ENCODE results near the gene ZDBF2. TPM values are rescaled to one million over a fixed set of nuclear protein-coding genes. Genes with fewer than 3 reads are reported as not detected.
"Not testable (repeated sequence)": the region's sequence is repeated elsewhere in the genome, so short reads cannot be mapped to it uniquely, and the experiment has no call there.

Gene ZDBF2
- total RNA-seq, 2 experiments from 2014 or later = 10.5 to 10.9 TPM

DNA sequence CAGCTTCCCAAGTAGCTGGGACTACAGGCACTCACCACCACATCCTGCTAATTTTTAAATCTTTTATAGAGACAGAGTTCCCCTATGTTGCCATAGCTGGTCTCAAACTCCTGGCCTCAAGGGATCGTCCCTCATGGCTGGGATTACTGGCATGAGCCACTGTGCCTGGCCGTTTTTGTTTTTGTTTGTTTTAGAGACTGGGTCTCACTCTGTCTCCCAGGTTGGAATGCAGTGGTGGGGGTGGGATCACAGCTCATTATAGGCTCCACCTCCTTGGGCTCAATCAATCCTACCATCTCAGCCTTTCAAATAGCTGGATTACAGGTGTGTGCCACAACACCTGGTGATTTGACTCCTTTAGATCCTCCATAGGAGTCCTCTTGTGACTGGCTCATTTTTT, 19.5 kb upstream of the ZDBF2 start:
- Mint-ChIP-seq H3K9me3 (peaks cover 3% of the 10 kb centered on the region), H3K36me3 (ENCODE audit: low read depth) (no peaks in the 10 kb centered on the region), H3K4me1 (ENCODE audit: low read depth) (peaks cover 8% of the 10 kb centered on the region), H3K4me3 (no peak overlapping the region), H3K27me3 (peaks cover 65% of the 10 kb centered on the region), H3K27ac (no peak overlapping the region)
- intact Hi-C loops (cut with micrococcal nuclease) = no loop called here
- TF ChIP-seq, protein P1, sequence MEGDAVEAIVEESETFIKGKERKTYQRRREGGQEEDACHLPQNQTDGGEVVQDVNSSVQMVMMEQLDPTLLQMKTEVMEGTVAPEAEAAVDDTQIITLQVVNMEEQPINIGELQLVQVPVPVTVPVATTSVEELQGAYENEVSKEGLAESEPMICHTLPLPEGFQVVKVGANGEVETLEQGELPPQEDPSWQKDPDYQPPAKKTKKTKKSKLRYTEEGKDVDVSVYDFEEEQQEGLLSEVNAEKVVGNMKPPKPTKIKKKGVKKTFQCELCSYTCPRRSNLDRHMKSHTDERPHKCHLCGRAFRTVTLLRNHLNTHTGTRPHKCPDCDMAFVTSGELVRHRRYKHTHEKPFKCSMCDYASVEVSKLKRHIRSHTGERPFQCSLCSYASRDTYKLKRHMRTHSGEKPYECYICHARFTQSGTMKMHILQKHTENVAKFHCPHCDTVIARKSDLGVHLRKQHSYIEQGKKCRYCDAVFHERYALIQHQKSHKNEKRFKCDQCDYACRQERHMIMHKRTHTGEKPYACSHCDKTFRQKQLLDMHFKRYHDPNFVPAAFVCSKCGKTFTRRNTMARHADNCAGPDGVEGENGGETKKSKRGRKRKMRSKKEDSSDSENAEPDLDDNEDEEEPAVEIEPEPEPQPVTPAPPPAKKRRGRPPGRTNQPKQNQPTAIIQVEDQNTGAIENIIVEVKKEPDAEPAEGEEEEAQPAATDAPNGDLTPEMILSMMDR (IDR thresholded peaks at IDR 0.05) = no peak
- POLR2A ChIA-PET = no interaction called here
- DNase-seq (no peak), ATAC-seq (no peak)
- CTCF ChIA-PET = no interaction called here

DNA sequence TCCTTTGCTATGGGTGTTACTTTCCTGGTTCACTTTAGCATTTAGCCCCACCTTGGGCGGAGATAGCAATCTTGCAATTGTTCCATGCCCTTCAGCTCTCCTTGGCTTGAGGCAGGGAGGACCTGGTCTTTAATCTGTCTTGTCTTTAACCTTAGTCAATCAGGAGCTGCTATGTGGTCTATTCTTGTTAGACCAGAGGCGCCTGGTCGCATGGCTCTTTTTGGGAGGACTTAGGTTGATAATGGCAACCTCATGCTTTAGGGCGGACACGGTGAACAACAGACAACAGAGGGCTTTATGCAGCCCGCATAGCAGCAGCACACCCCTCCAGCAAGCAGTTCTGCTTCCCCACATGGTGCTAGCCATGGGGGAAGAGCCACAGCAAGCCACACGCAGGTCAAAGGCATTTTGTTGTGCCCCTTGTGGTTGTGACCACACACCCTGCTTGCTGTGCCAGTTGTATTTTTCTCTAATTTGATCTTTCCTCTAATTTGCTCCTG, 17.7 kb upstream of the ZDBF2 start:
- H3K27me3 Mint-ChIP-seq = peaks cover 65% of the 10 kb centered on the region
- DNase-seq (no peak), ATAC-seq (no peak)
- CTCF ChIA-PET = no interaction called here
- TF ChIP-seq, protein P1 (IDR thresholded peaks at IDR 0.05) = no peak
- no peak overlapping the region for H3K4me3 Mint-ChIP-seq
- POLR2A ChIA-PET = no interaction called here
- H3K4me1 Mint-ChIP-seq (ENCODE audit: low read depth) = peaks cover 3% of the 10 kb centered on the region
- H3K27ac Mint-ChIP-seq = no peak overlapping the region
- H3K9me3 Mint-ChIP-seq = peaks cover 3% of the 10 kb centered on the region
- H3K36me3 Mint-ChIP-seq (ENCODE audit: low read depth) = no peaks in the 10 kb centered on the region
- intact Hi-C loops (cut with micrococcal nuclease) = no loop called here

DNA sequence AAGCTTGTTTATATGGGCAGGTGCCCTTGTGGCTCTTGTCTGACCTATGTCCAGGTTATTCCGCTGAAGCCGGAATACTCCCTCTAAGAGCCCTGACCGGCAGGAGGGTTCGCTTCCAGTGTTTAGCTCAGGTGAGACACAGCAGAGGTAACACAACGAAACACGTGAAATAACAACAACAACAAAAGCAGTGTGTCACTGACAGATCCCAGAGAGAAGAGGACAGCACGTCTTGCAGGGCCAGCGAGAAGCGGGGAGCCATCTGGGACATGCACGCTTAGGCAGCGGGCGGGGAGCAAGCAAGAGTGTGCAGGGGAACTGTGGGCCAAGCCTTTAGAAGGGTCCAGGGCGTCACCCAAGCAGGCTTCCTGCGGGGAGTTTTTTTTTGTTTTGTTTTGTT, 17.1 kb upstream of the ZDBF2 start:
- Mint-ChIP-seq H3K27ac (no peak overlapping the region), H3K4me3 (no peak overlapping the region), H3K27me3 (peaks cover 63% of the 10 kb centered on the region), H3K36me3 (ENCODE audit: low read depth) (no peaks in the 10 kb centered on the region), H3K4me1 (ENCODE audit: low read depth) (peaks cover 3% of the 10 kb centered on the region), H3K9me3 (peaks cover 3% of the 10 kb centered on the region)
- intact Hi-C loops (cut with micrococcal nuclease) = no loop called here
- no peak for ATAC-seq
- TF ChIP-seq, protein P1 (IDR thresholded peaks at IDR 0.05) = no peak
- CTCF ChIA-PET = no interaction called here
- POLR2A ChIA-PET = no interaction called here
- DNase-seq = no peak

DNA sequence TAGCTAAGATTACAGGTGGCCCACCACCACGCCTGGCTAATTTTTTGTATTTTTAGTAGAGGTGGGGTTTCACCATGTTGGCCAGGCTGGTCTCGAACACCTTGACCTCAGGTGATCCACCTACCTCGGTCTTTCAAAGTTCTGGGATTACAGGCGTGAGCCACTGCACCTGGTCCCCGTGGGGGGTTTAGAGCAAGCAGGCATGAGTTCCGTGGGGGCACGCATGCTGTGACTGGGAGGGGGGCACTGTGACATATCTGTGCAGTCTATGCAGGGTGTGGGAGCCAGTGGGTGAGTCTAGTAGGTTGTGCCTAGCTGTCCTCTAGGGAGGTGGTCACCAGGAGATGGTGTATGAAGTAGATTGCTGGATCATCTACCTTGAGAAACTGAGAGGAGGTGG, 16.6 kb upstream of the ZDBF2 start:
- H3K4me1 Mint-ChIP-seq (ENCODE audit: low read depth) = peaks cover 3% of the 10 kb centered on the region
- CTCF ChIA-PET = no interaction called here

DNA sequence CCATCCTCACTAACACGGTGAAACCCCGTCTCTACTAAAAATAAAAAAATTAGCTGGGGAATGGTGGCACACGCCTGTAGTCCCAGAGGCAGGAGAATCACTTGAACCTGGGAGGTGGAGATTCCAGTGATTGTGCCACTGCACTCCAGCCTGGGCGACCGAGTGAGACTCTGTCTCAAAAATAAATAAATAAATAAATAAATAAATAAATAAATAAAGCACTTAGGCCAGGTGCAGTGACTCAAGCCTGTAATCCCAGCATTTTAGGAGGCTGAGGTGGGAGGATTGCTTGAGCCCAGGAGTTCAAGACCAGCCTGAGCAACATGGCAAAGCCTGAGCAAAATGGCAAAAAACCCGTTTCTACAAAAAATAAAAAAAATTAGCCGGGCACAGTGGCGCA, 15.8 kb upstream of the ZDBF2 start:
- POLR2A ChIA-PET; H3K4me1 Mint-ChIP-seq (ENCODE audit: low read depth); intact Hi-C loops (cut with micrococcal nuclease); H3K9me3 Mint-ChIP-seq; ATAC-seq; H3K4me3 Mint-ChIP-seq; H3K27ac Mint-ChIP-seq; DNase-seq; H3K36me3 Mint-ChIP-seq (ENCODE audit: low read depth): not testable (repeated sequence)
- CTCF ChIA-PET = interaction anchor here (1.3 to 2.2 kb wide), 2 partner anchors 14 to 26 kb away, joined by 3 to 6 read pairs; no protein-coding TSS in a partner anchor
- peaks cover 61% of the 10 kb centered on the region for H3K27me3 Mint-ChIP-seq

More for the DNA sequence above, 16.6 kb upstream of the ZDBF2 start:
- intact Hi-C loops (cut with micrococcal nuclease) = no loop called here
- H3K27me3 Mint-ChIP-seq = peaks cover 63% of the 10 kb centered on the region
- H3K4me3 Mint-ChIP-seq = no peak overlapping the region
- peaks cover 3% of the 10 kb centered on the region for H3K9me3 Mint-ChIP-seq
- no peak for DNase-seq
- TF ChIP-seq, protein P1 (IDR thresholded peaks at IDR 0.05) = no peak
- H3K27ac Mint-ChIP-seq = no peak overlapping the region
- POLR2A ChIA-PET = no interaction called here
- ATAC-seq = no peak
- H3K36me3 Mint-ChIP-seq (ENCODE audit: low read depth) = no peaks in the 10 kb centered on the region
